ENCODE measurements around the gene SNCG. TPM values are rescaled to one million over a fixed set of nuclear protein-coding genes. Genes with fewer than 3 reads are reported as not detected.

The SNCG gene
- total RNA-seq, 1 experiment from 2014 or later, result 5.5 TPM

GRCh38 chr10:86957471-86958115, 806 bp upstream of the SNCG start, which contains the start of gene MMRN2:
Gene MMRN2, minus strand, starts transcription at chr10:86957615. Its CDS starts 74 bp downstream, at chr10:86957541.
- Histone ChIP-seq H3K4ac (ENCODE audit: low read depth, low read length) (no peak within 1 kb of the TSS), H3K56ac (ENCODE audit: insufficient read length, low read depth, low read length) (no peak within 1 kb of the TSS), H3K27ac (ENCODE audit: insufficient read length, low read depth, low read length) (no peak within 1 kb of the TSS), H4K5ac (ENCODE audit: insufficient read length, low read depth, low read length) (no peak within 1 kb of the TSS), H2BK5ac (ENCODE audit: insufficient read length, low read length) (no peak within 1 kb of the TSS), H4K8ac (replicated peaks; ENCODE audit: insufficient read length, low read depth, low read length) (no peak within 1 kb of the TSS), H3K14ac (ENCODE audit: insufficient read depth, low read length) (peak within 1 kb of the TSS; percentile 35), H3K79me1 (ENCODE audit: insufficient read depth, low read depth, low read length, poor library complexity, severe bottlenecking) (no peaks in the 10 kb centered on the region), H3K23ac (ENCODE audit: insufficient read length, low read depth, low read length) (no peak within 1 kb of the TSS), H3K9me3 (ENCODE audit: control insufficient read depth, low read depth, low read length) (no peaks in the 10 kb centered on the region), H3K9ac (ENCODE audit: extremely low read depth, insufficient read length, low read length) (no peak within 1 kb of the TSS), H2AFZ (ENCODE audit: low read length) (no peak within 1 kb of the TSS), H2BK15ac (ENCODE audit: low read depth, low read length) (no peak within 1 kb of the TSS), H4K20me1 (ENCODE audit: control insufficient read depth, insufficient read depth, insufficient read length) (no peaks in the 10 kb centered on the region), H2BK12ac (ENCODE audit: insufficient read length, low read depth, low read length) (no peak within 1 kb of the TSS), H2AK5ac (ENCODE audit: insufficient read length, low read length) (no peak within 1 kb of the TSS), H3K4me2 (ENCODE audit: insufficient read depth, insufficient read length, low read length) (no peak within 1 kb of the TSS), H2BK120ac (ENCODE audit: low read depth, low read length, poor library complexity, severe bottlenecking) (no peak within 1 kb of the TSS), H3T11ph (ENCODE audit: low read length) (no peak within 1 kb of the TSS), H3K27me3 (ENCODE audit: insufficient read depth, low read length) (no peaks in the 10 kb centered on the region), H3K18ac (ENCODE audit: insufficient read length, low read depth, low read length) (no peak within 1 kb of the TSS), H3K23me2 (ENCODE audit: insufficient read length, low read depth, low read length, poor library complexity, severe bottlenecking) (no peaks in the 10 kb centered on the region), H2BK20ac (ENCODE audit: low read depth, low read length, poor library complexity, severe bottlenecking) (no peak within 1 kb of the TSS), H3K79me2 (ENCODE audit: insufficient read depth, low read length) (no peaks in the 10 kb centered on the region), H3K4me1 (ENCODE audit: insufficient read depth, low read length) (peaks cover 11% of the 10 kb centered on the region; the same call in 1 of the 2 replicates), H4K91ac (ENCODE audit: insufficient read length, low read depth, low read length) (no peak within 1 kb of the TSS)
- WGBS (ENCODE audit: extremely low coverage, insufficient read length, low lambda C conversion rate), result no CpG with 5 or more reads among the region's 9 CpGs
- Mint-ChIP-seq H3K4me3 (no peak within 1 kb of the TSS; a peak in 2 of 5 replicates), H3K27ac (no peak within 1 kb of the TSS; a peak in 4 of 7 replicates), H3K36me3 (ENCODE audit: insufficient read depth in 1 of 3, low read depth in 3 of 3) (peaks cover 5 to 13% (median 8%) of the 10 kb centered on the region in 3 experiments), H3K4me1 (peaks cover 48 to 55% of the 10 kb centered on the region in 2 experiments), H3K27me3 (ENCODE audit: low read depth) (peaks cover 1% of the 10 kb centered on the region), H3K9me3 (peaks cover 9 to 13% of the 10 kb centered on the region in 2 experiments)
- peak; percentile 28 for DNase-seq
- TF ChIP-seq, protein P1, sequence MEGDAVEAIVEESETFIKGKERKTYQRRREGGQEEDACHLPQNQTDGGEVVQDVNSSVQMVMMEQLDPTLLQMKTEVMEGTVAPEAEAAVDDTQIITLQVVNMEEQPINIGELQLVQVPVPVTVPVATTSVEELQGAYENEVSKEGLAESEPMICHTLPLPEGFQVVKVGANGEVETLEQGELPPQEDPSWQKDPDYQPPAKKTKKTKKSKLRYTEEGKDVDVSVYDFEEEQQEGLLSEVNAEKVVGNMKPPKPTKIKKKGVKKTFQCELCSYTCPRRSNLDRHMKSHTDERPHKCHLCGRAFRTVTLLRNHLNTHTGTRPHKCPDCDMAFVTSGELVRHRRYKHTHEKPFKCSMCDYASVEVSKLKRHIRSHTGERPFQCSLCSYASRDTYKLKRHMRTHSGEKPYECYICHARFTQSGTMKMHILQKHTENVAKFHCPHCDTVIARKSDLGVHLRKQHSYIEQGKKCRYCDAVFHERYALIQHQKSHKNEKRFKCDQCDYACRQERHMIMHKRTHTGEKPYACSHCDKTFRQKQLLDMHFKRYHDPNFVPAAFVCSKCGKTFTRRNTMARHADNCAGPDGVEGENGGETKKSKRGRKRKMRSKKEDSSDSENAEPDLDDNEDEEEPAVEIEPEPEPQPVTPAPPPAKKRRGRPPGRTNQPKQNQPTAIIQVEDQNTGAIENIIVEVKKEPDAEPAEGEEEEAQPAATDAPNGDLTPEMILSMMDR (conservative IDR thresholded peaks at IDR 0.05), result no peak
